Heart left ventricle (tissue), 16 donors: ENCODE data around the gene ELL. TPM values are rescaled to one million over a fixed set of nuclear protein-coding genes. Genes with fewer than 3 reads are reported as not detected.

Source experiments
- ATAC-seq, 4 donors: fragments of 200-7000 bp; cut with Tn5 transposase; one replicate each; pipeline ENCODE4 v1.9.1; 2020 to 2022; ENCODE audit warnings: moderate library complexity in 4 of 4, mild to moderate bottlenecking in 3 of 4, moderate number of reproducible peaks in 1 of 4
- DNase-seq, 5 donors: peaks; one replicate each; pipeline ENCODE4 v3.0.0-alpha.2; 2020
- H3K27ac ChIP-seq, 12 donors: fragments of 200-600 bp; sonication (generic) in 4 of 12; one replicate each; pipeline versions ENCODE4 v1.5.0 to v1.8.0; 2016 to 2022; ENCODE audit warnings: mild to moderate bottlenecking in 2 of 12
- H3K27me3 ChIP-seq, 9 donors: fragments of 200-600 bp; sonication (generic) in 2 of 9; one replicate each; pipeline versions ENCODE4 v1.5.1 to v1.8.0; 2016 to 2022; ENCODE audit warnings: mild to moderate bottlenecking in 3 of 9
- H3K36me3 ChIP-seq, 9 donors: fragments of 200-600 bp; sonication (generic) in 2 of 9; one replicate each; pipeline versions ENCODE4 v1.5.0 to v1.8.0; 2018 to 2022; ENCODE audit warnings: mild to moderate bottlenecking in 2 of 9
- H3K4me1 ChIP-seq, 12 donors: fragments of 200-600 bp; sonication (generic) in 4 of 12; one replicate each; pipeline versions ENCODE4 v1.5.0 to v1.8.0; 2016 to 2022; ENCODE audit warnings: mild to moderate bottlenecking in 3 of 12
- H3K4me3 ChIP-seq, 12 donors: fragments of 200-600 bp; sonication (generic) in 4 of 12; one replicate each; pipeline versions ENCODE4 v1.5.0 to v1.8.0; 2017 to 2022; ENCODE audit warnings: mild to moderate bottlenecking in 9 of 12, moderate library complexity in 4 of 12
- H3K9me3 ChIP-seq, 12 donors: fragments of 200-600 bp; sonication (generic) in 4 of 12; one replicate each; pipeline versions ENCODE4 v1.5.0 to v1.8.0; 2016 to 2022; ENCODE audit warnings: mild to moderate bottlenecking in 1 of 12
- CTCF ChIP-seq, 12 donors: fragments of 200-600 bp; sonication (generic) in 4 of 12; IDR thresholded peaks; one replicate each; pipeline versions ENCODE4 v1.5.0 to v1.8.0; 2018 to 2022; ENCODE audit warnings: antibody characterized with exemption in 12 of 12, mild to moderate bottlenecking in 5 of 12
- POLR2A ChIP-seq, 2 donors: fragments of 450-650 bp; IDR thresholded peaks; one replicate each; pipeline ENCODE4 v1.6.1; 2017; ENCODE audit warnings: antibody characterized with exemption in 2 of 2, mild to moderate bottlenecking in 2 of 2, moderate library complexity in 2 of 2
- WGBS, 4 donors: extraction: QIAGEN DNeasy Blood & Tissue Kit in 2 of 4; methylation state at CpG; one replicate each; pipeline versions ENCODE4 v1.1.5 to v1.1.7; 2013 to 2018; 5-methylcytosine and 5-hydroxymethylcytosine counted together
- intact Hi-C, 10 donors: fragments of 100-400 bp; cut with DNase I; formaldehyde crosslinking; loops; one replicate each; pipeline versions ENCODE4 v1.11.1 to v1.14.2; 2022
- polyA plus RNA-seq, 2 donors: library from polyadenylated mRNA; stranded (reverse); fragments of 200-250 nt; gene quantifications; one replicate each; pipeline ENCODE4 v1.2.3, GENCODE V29; 2013
- total RNA-seq, 9 donors: library from RNA; depleted of rRNA in 2 of 9; stranded (reverse); fragments of >200 nt in 2 of 9; fragmentation: NEBNext Ultra II Directional in 3 of 9; extraction: Animal tissue kit (Norgen Biotek cat#: 25700) in 3 of 9; gene quantifications; one replicate each; pipeline versions ENCODE4 v1.1.0 to v1.2.4, GENCODE V29; 2016 to 2023
- donor health status: ischemic (EF 13 %, LVEDD 7.1; RV severe dilation, severe dysfunction).
- donor health status: healthy with polysubstance abuse.
- donor health status: DM: no; HTN: yes; CAD: no.
- donor health status: DM: no; HTN: no; CAD: no.
- donor health status: ischemic (EF 25% LVEDD 6.9; RV normal size, moderate dysfunction).
- donor health status: ischemic (EF 25% LVEDD 5.7; RV mildly dilated, moderate dysfunction).
- donor health status: healthy.
- donor health status: DM: yes; HTN: yes; CAD: no.
- donor health status: ischemic (EF 35%, LVEDD 5.7; RV mildly dilated, moderate dysfunction).
- donor health status: nonischemic (EF 11% LVEDD 7.7; RV severe dilation, severe dysfunction).
- donor health status: DM: yes; HTN: yes; CAD: no.
- donor health status: PGD.
- donor health status: ischemic (EF 29% LVEDD 5.4; RV normal size, mild dysfunction).
- donor health status: nonischemic (EF 23%, LVEDD 6.1; RV moderate dilation, normal function).

ELL gene
- total and polyA plus RNA-seq, 11 donors = 5.9 to 17.8 (median 7.3) TPM

- Histone ChIP-seq H3K4me3 (no peak overlapping the region), H3K36me3 (peaks cover 0 to 7% (median 0%) of the 10 kb centered on the region in 9 donors), H3K9me3 (no peaks in the 10 kb centered on the region), H3K4me1 (peaks cover 9 to 86% (median 71%) of the 10 kb centered on the region in 12 donors), H3K27me3 (no peaks in the 10 kb centered on the region), H3K27ac (peak overlapping the region in 3 of 12 donors; percentile 10 to 24 (median 19))
- 90 to 95% (median 92%) methylated on average over 12 to 14 of the region's 14 CpGs for WGBS, 4 donors
- TF ChIP-seq POLR2A (IDR thresholded peaks at IDR 0.05) (no peak), CTCF (IDR thresholded peaks at IDR 0.05) (no peak)
- DNase-seq (no peak), ATAC-seq (no peak)
- intact Hi-C loops = loop anchor here in 1 of 10 donors (10.0 kb wide), 1 partner anchor 65 kb away; the partner anchor contains the start of gene KXD1
These were observed 32.2 kb downstream of the ELL start for GRCh38 chr19:18489627-18490184.

GRCh38 chr19:18488838-18489626, 32.8 kb downstream of the ELL start:
- DNase-seq = peak in 1 of 5 donors; percentile 67

GRCh38 chr19:18488403-18488723, 33.5 kb downstream of the ELL start:
- WGBS, 4 donors = 85 to 87% (median 86%) methylated on average over 5 to 6 of the region's 6 CpGs
- Histone ChIP-seq H3K27ac (peak overlapping the region in 1 of 12 donors; percentile 37), H3K4me1 (peaks cover 9 to 85% (median 66%) of the 10 kb centered on the region in 12 donors), H3K27me3 (no peaks in the 10 kb centered on the region), H3K36me3 (peaks cover 0 to 7% (median 0%) of the 10 kb centered on the region in 9 donors), H3K4me3 (no peak overlapping the region), H3K9me3 (no peaks in the 10 kb centered on the region)
- TF ChIP-seq POLR2A (IDR thresholded peaks at IDR 0.05) = no peak
- peak in 5 of 12 donors; percentile 2 to 38 (median 23) for TF ChIP-seq CTCF (IDR thresholded peaks at IDR 0.05)
- intact Hi-C loops = loop anchor here in 1 of 10 donors (10.0 kb wide), 1 partner anchor 66 kb away; the partner anchor contains the start of gene KXD1
- ATAC-seq (peak in 3 of 4 donors; percentile 17 to 49 (median 40)), DNase-seq (no peak)

More at GRCh38 chr19:18488838-18489626, 32.8 kb downstream of the ELL start:
- Histone ChIP-seq H3K27ac (peak overlapping the region in 4 of 12 donors; percentile 10 to 45 (median 30)), H3K36me3 (peaks cover 0 to 7% (median 0%) of the 10 kb centered on the region in 9 donors), H3K9me3 (no peaks in the 10 kb centered on the region), H3K4me1 (peaks cover 9 to 85% (median 67%) of the 10 kb centered on the region in 12 donors), H3K4me3 (no peak overlapping the region), H3K27me3 (no peaks in the 10 kb centered on the region)
- no peak for TF ChIP-seq POLR2A (IDR thresholded peaks at IDR 0.05)
- TF ChIP-seq CTCF (IDR thresholded peaks at IDR 0.05) = peak in 9 of 12 donors; percentile 9 to 48 (median 29)
- 42 to 61% (median 53%) methylated on average over 13 to 22 of the region's 22 CpGs for WGBS, 4 donors
- peak in 3 of 4 donors; percentile 17 to 51 (median 37) for ATAC-seq
- intact Hi-C loops = loop anchor here in 1 of 10 donors (10.0 kb wide), 1 partner anchor 66 kb away; the partner anchor contains the start of gene KXD1
